GM12878 (cell line): Measurements from ENCODE around the gene EMC6.

Experiments
- BHLHE40 ChIP-seq, 2 experiments: fragments of 450-650 bp in 1 of 2; IDR thresholded peaks; 2 replicates each; pipeline ENCODE4 v1.6.1; 2011 to 2017; ENCODE audit warnings: low read depth in 2 of 2, borderline replicate concordance in 1 of 2, improper control_type of control experiment in 1 of 2, low read length in 1 of 2, mild to moderate bottlenecking in 1 of 2
- CBFB ChIP-seq: IDR thresholded peaks from 2 replicates; pipeline ENCODE4 v1.6.1; 2016; ENCODE audit warnings: antibody characterized with exemption, low read depth
- CBX5 ChIP-seq: sonication (generic); IDR thresholded peaks from 2 replicates; pipeline ENCODE4 v1.6.1; 2016; ENCODE audit warnings: low read depth, moderate library complexity, mild to moderate bottlenecking, inconsistent platforms
- EP300 ChIP-seq, 2 experiments: fragments of 150-350 bp in 1 of 2; IDR thresholded peaks; 2 replicates each; pipeline ENCODE4 v1.6.1; 2011 to 2012; ENCODE audit warnings: low read depth in 2 of 2, low read length in 2 of 2, borderline replicate concordance in 1 of 2, improper control_type of control experiment in 1 of 2, inconsistent platforms in 1 of 2; ENCODE audit not compliant: control insufficient read depth in 1 of 2
- FOXK2 ChIP-seq: fragments of 450-650 bp; IDR thresholded peaks from 2 replicates; pipeline ENCODE4 v1.6.1; 2017; ENCODE audit warnings: mild to moderate bottlenecking, moderate library complexity
- KAT2A ChIP-seq: conservative IDR thresholded peaks from 2 replicates; pipeline ENCODE4 v1.6.1; 2011; ENCODE audit warnings: low read depth, low read length; ENCODE audit not compliant: control insufficient read depth
- NFIC ChIP-seq: IDR thresholded peaks from 2 replicates; pipeline ENCODE4 v1.6.1; 2012; ENCODE audit warnings: low read depth, mild to moderate bottlenecking, inconsistent platforms, low read length, moderate library complexity
- POLR2AphosphoS2 ChIP-seq: IDR thresholded peaks from 2 replicates; pipeline ENCODE4 v1.6.1; 2011; ENCODE audit warnings: low read depth, mild to moderate bottlenecking, low read length, improper control_type of control experiment, moderate library complexity
- RAD21 ChIP-seq: IDR thresholded peaks from 2 replicates; pipeline ENCODE4 v1.6.1; 2011; ENCODE audit warnings: mild to moderate bottlenecking, low read depth, low read length, moderate library complexity; ENCODE audit not compliant: insufficient read depth
- TARDBP ChIP-seq: IDR thresholded peaks from 2 replicates; pipeline ENCODE4 v1.6.1; 2016; ENCODE audit warnings: borderline replicate concordance
- ZNF274 ChIP-seq: IDR thresholded peaks from one replicate; pipeline ENCODE4 v1.8.0; 2011; ENCODE audit not compliant: insufficient read length, insufficient read depth
- TF ChIP-seq, protein P1 (sequence below), 3 experiments: IDR thresholded peaks in 2 of 3; conservative IDR thresholded peaks in 1 of 3; 2 replicates each; pipeline ENCODE4 v1.5.1; 2011; ENCODE audit warnings: low read depth in 3 of 3, low read length in 3 of 3, mild to moderate bottlenecking in 3 of 3, control low read depth in 2 of 3, moderate library complexity in 2 of 3, inconsistent platforms in 1 of 3, mixed read lengths in 1 of 3; ENCODE audit not compliant: control insufficient read depth in 2 of 3, insufficient read depth in 1 of 3; ENCODE audit errors: extremely low read depth in 1 of 3

DNA sequence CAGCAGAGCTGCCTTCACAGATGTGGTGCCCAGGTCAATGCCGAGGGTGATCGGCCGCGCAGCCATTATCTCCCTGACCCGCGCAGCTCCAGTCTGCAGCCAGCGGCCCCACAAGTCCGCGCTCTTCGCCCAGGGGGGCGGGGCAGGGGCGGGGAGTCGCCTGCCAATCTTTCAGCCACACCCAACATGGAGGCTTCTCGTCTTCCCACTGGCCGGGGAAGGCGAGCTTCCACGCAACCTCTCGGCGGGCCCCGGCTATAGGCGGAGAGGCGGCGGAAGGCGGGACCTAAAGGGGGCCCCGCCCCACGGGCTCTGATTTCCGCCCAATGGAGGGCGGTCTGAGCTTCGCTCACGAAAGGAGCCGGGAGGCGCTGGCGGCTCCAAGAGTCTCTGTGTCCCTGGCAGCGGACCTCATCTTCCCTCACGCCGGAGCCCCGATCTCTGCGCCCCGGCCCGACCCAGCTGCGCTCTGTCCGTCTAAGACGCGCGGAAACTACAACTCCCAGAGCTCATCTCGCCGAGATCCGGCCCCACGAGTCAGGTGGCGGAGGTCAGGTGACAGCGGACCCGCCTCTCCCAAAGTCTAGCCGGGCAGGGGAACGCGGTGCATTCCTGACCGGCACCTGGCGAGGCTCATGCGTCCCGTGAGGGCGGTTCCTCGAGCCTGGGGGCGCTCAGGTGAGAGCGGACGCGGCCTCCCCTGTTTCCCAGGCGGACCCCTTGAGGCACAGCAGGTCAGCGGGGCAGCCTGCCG lies 32.3 kb upstream of the EMC6 start, which contains the start of the genes CTNS and SHPK:
- TF ChIP-seq POLR2AphosphoS2, result 0 out of 2 replicates have a peak, but pooled peaks have one; percentile 42
- TF ChIP-seq BHLHE40 (IDR thresholded peaks at IDR 0.05; ENCODE audit: borderline replicate concordance in 1 of 2, low read depth in 2 of 2, low read length in 1 of 2), result peak in 1 of 2 experiments; percentile 74; a peak in 2 of 4 replicates
- TF ChIP-seq EP300 (IDR thresholded peaks at IDR 0.05; ENCODE audit: borderline replicate concordance in 1 of 2, control insufficient read depth in 1 of 2, low read depth in 2 of 2, low read length in 2 of 2), result no peak
- TF ChIP-seq, protein P1, sequence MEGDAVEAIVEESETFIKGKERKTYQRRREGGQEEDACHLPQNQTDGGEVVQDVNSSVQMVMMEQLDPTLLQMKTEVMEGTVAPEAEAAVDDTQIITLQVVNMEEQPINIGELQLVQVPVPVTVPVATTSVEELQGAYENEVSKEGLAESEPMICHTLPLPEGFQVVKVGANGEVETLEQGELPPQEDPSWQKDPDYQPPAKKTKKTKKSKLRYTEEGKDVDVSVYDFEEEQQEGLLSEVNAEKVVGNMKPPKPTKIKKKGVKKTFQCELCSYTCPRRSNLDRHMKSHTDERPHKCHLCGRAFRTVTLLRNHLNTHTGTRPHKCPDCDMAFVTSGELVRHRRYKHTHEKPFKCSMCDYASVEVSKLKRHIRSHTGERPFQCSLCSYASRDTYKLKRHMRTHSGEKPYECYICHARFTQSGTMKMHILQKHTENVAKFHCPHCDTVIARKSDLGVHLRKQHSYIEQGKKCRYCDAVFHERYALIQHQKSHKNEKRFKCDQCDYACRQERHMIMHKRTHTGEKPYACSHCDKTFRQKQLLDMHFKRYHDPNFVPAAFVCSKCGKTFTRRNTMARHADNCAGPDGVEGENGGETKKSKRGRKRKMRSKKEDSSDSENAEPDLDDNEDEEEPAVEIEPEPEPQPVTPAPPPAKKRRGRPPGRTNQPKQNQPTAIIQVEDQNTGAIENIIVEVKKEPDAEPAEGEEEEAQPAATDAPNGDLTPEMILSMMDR (IDR thresholded peaks at IDR 0.05 in 2 of 3, conservative IDR thresholded peaks at IDR 0.05 in 1 of 3; ENCODE audit: control insufficient read depth in 2 of 3, extremely low read depth in 1 of 3, insufficient read depth in 1 of 3, low read depth in 3 of 3, low read length in 3 of 3), result no peak
- no peak for TF ChIP-seq CBFB
- TF ChIP-seq FOXK2, result no peak
- no peak for TF ChIP-seq CBX5
- no peak for TF ChIP-seq RAD21
- no peak for TF ChIP-seq KAT2A
- no peak for TF ChIP-seq NFIC
- TF ChIP-seq ZNF274, result no peak
- peak; percentile 94 for TF ChIP-seq TARDBP
